K562 (cell line): ENCODE results near the gene LMX1B. TPM values are rescaled to one million over a fixed set of nuclear protein-coding genes. Genes with fewer than 3 reads are reported as not detected.

Source experiments
- GTF2A2 ChIP-seq: IDR thresholded peaks from 2 replicates; pipeline ENCODE4 v1.6.1; 2016; ENCODE audit warnings: mild to moderate bottlenecking, missing genetic modification characterization, missing compliant biosample characterization
- SOX6 ChIP-seq: fragments of 450-650 bp; IDR thresholded peaks from 2 replicates; pipeline ENCODE4 v1.6.1; 2014; ENCODE audit warnings: mild to moderate bottlenecking
- ZNF407 ChIP-seq: fragments of 450-650 bp; IDR thresholded peaks from 2 replicates; pipeline ENCODE4 v1.6.1; 2016; ENCODE audit warnings: low read depth
- polyA plus RNA-seq, 8 experiments: library from polyadenylated mRNA; depleted of rRNA in 4 of 8; stranded (reverse) in 5 of 8; unstranded in 3 of 8; fragments of >200 nt; fragmentation: Nextera tagmentation in 2 of 8; fragmentation: Illumina TruSeq in 1 of 8; extraction: Ambion mirVana in 2 of 8; extraction: Trizol in 1 of 8; gene quantifications; 2 replicates each; pipeline versions ENCODE4 v1.2.1 to v1.2.3, GENCODE V29; 2011 to 2014; ENCODE audit warnings: inconsistent platforms in 1 of 8, missing spikeins in 1 of 8
- total RNA-seq, 7 experiments: library from RNA; depleted of rRNA in 6 of 7; stranded (reverse); fragments of >200 nt in 6 of 7; fragmentation: Illumina TruSeq in 2 of 7; extraction: Trizol in 2 of 7; gene quantifications; 2 replicates each; pipeline versions ENCODE4 v1.2.1 to v1.2.3, GENCODE V29; 2011 to 2021; ENCODE audit warnings: low replicate concordance in 1 of 7

LMX1B gene
- total and polyA plus RNA-seq, 9 of the 15 experiments (the other 6 are each of a cell fraction or from before 2014, with no cell fraction given) = not detected

GRCh38 chr9:126671381-126671831 is 57.7 kb downstream of the LMX1B start (continued):
- TF ChIP-seq ZNF407 (no peak), GTF2A2 (tag) (no peak), SOX6 (no peak)
